Measurements from ENCODE around the gene SPEM2.

Gene SPEM2

DNA sequence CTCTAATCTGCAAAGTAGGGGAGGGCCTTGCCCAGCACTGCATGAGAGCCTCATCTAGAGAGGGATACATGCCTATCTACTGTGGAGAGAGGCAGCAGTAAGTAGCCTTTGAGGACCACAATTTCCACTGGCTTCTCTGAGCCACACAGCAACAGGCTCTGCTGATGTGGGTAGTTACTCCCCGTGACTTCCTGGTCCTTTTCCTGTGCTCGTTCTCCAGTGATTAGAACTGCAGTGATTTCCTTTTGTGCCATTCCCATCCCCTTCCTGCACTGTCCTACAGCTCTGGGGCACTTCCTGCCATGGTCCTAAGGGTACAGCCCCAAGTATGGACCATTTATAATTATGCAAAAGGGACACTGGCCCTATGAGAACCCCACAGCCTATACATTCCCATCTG is 34.1 kb upstream of the SPEM2 start:
- Histone ChIP-seq H3K27ac (ENCODE audit: low read depth, low read length) (no peak overlapping the region), H3K4me3 (ENCODE audit: low read depth, low read length) (no peak overlapping the region), H3K36me3 (ENCODE audit: control insufficient read depth, insufficient read depth, low read length) (peaks cover 52% of the 10 kb centered on the region)

GRCh38 chr17:7392696-7393612 is 32.5 kb upstream of the SPEM2 start:
- peak overlapping the region; percentile 66 for H3K4me3 ChIP-seq (ENCODE audit: low read depth, low read length)
- no peaks in the 10 kb centered on the region for H3K9me3 ChIP-seq (ENCODE audit: control insufficient read depth, insufficient read depth, low read depth, low read length)
- H3K9ac ChIP-seq (ENCODE audit: low read length), result no peak overlapping the region
- no peak overlapping the region for H3K27ac ChIP-seq (ENCODE audit: low read depth, low read length)
- no peaks in the 10 kb centered on the region for H3K27me3 ChIP-seq (ENCODE audit: control insufficient read depth, insufficient read depth, low read length)
- H3K36me3 ChIP-seq (ENCODE audit: control insufficient read depth, insufficient read depth, low read length), result peaks cover 42% of the 10 kb centered on the region
- peaks cover 11% of the 10 kb centered on the region; the same call in 1 of the 2 replicates for H3K4me1 ChIP-seq (ENCODE audit: control insufficient read depth, insufficient read depth, low read length)

More for the DNA sequence above, 34.1 kb upstream of the SPEM2 start:
- H3K9me3 ChIP-seq (ENCODE audit: control insufficient read depth, insufficient read depth, low read depth, low read length), result no peaks in the 10 kb centered on the region
- H3K9ac ChIP-seq (ENCODE audit: low read length), result no peak overlapping the region
- peaks cover 11% of the 10 kb centered on the region; the same call in 1 of the 2 replicates for H3K4me1 ChIP-seq (ENCODE audit: control insufficient read depth, insufficient read depth, low read length)
- H3K27me3 ChIP-seq (ENCODE audit: control insufficient read depth, insufficient read depth, low read length), result no peaks in the 10 kb centered on the region

DNA sequence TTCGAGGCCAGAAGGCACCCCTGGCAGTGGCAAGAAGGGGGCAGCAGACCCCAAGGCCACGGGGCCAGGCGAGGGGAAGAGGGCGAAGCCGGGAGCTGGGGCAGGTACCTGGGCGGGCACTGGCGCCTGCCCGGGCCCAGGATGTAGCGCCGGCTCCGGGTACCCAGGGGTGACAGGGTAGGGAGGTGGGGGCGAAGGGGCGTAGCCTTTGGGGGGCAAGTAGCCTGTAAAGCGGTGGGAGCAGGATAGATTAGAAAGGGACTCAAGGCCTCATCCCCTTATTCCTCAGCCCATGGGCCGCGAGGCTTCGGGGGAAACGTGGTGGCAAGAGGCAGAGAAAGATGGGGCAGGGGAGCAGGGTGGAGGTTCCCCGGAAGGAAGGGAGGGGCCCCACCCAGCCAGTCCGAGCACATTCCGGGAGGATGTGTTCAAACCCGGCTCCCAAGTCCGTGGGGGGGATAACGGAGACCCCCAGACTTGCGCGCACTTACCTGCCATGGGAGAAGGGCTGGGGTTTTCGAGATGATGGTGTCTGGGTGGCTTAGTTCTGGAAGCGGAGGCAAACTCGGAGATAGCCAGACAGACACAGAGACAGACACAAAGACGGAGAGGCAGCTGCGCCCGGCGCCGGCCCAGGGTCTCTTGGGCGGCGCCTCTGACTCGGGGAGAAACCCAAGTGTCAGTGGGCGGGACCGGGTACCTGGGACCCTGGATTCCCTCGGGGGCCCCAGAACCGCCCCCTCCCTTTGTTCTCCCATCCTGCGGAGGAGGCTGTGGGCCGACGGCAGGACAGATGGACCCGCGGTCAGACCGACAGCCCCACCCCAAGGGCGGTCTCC is 31.6 kb upstream of the SPEM2 start:
- peak overlapping the region; percentile 40 for H3K9ac ChIP-seq (ENCODE audit: low read length)
- peak overlapping the region; percentile 66 for H3K4me3 ChIP-seq (ENCODE audit: low read depth, low read length)
- H3K36me3 ChIP-seq (ENCODE audit: control insufficient read depth, insufficient read depth, low read length), result peaks cover 33% of the 10 kb centered on the region
- H3K9me3 ChIP-seq (ENCODE audit: control insufficient read depth, insufficient read depth, low read depth, low read length), result no peaks in the 10 kb centered on the region
- H3K27ac ChIP-seq (ENCODE audit: low read depth, low read length), result no peak overlapping the region
- H3K4me1 ChIP-seq (ENCODE audit: control insufficient read depth, insufficient read depth, low read length), result peaks cover 11% of the 10 kb centered on the region; the same call in 1 of the 2 replicates
- no peaks in the 10 kb centered on the region for H3K27me3 ChIP-seq (ENCODE audit: control insufficient read depth, insufficient read depth, low read length)

DNA sequence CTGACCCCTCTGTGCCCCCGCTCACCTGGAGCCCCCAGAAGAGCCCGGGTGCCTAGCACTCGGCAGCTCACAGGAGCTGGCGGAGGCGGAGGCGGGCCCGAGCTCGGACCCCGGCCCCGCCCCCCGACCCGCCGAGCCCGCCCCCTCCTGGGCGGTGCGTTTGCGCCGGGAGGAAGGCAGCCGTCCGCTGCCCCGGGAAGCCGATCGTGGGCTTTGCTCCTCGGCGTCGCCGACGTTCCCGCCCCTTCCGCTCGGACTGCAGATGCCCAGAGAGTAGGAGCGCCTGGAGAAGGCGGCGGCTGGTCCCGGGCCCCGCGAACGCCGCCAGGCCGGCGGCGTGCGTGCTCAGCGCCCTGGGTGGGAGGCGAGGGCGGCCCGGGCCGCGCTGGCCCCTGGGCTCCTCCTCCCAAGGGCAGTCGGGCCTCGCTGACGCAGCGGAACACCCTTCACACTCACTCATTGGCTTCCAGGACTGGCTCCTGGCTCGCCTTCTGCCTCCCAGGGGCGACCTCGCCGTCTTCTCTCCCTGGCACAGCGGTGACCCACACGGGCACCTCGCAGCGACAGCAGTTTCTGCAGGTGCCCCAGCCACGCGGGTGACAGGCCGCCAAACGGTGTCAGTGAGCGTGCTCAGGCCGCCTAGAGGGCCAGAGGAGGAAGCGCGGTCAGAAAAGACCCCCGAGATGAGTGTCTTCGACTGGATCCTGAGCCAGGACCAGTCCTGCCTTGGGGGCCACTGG is 30.8 kb upstream of the SPEM2 start, which contains the start of gene PLSCR3:
PLSCR3 (minus strand) TSS at position 74 of the 740 bp plus-strand sequence. CDS start 415 bp downstream, outside the sequence.
- Histone ChIP-seq H3K4me1 (ENCODE audit: control insufficient read depth, insufficient read depth, low read length) (peaks cover 11% of the 10 kb centered on the region; the same call in 1 of the 2 replicates), H3K36me3 (ENCODE audit: control insufficient read depth, insufficient read depth, low read length) (peaks cover 26% of the 10 kb centered on the region), H3K27me3 (ENCODE audit: control insufficient read depth, insufficient read depth, low read length) (no peaks in the 10 kb centered on the region), H3K9ac (ENCODE audit: low read length) (peak within 1 kb of the TSS; percentile 40), H3K9me3 (ENCODE audit: control insufficient read depth, insufficient read depth, low read depth, low read length) (no peaks in the 10 kb centered on the region), H3K4me3 (ENCODE audit: low read depth, low read length) (peak within 1 kb of the TSS; percentile 66), H3K27ac (ENCODE audit: low read depth, low read length) (no peak within 1 kb of the TSS)

DNA sequence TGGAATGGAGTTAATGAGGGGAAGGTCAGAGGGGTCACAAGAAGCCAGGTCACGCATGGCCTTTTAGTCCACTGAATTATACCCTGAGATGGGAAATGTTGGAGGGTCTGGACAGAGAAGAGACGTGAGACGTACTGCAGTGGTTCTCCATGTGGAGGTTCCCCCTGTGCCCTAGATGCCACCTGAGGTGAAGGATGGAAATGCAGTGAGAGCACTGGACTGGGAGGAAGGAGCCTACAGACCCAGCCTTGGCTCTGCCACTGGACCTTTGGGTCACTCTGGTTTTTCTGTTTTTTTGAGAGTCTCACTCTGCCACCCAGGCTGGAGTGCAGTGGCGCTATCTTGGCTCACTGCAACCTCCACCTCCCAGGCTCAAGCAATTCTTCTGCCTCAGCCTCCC is 29.3 kb upstream of the SPEM2 start:
- Histone ChIP-seq H3K4me1 (ENCODE audit: control insufficient read depth, insufficient read depth, low read length) (peaks cover 3% of the 10 kb centered on the region; the same call in 1 of the 2 replicates), H3K9me3 (ENCODE audit: control insufficient read depth, insufficient read depth, low read depth, low read length) (no peaks in the 10 kb centered on the region), H3K36me3 (ENCODE audit: control insufficient read depth, insufficient read depth, low read length) (peaks cover 10% of the 10 kb centered on the region; the same call in 1 of the 2 replicates), H3K9ac (ENCODE audit: low read length) (no peak overlapping the region), H3K4me3 (ENCODE audit: low read depth, low read length) (no peak overlapping the region), H3K27me3 (ENCODE audit: control insufficient read depth, insufficient read depth, low read length) (no peaks in the 10 kb centered on the region), H3K27ac (ENCODE audit: low read depth, low read length) (no peak overlapping the region)

- Histone ChIP-seq H3K9me3 (ENCODE audit: control insufficient read depth, insufficient read depth, low read depth, low read length) (no peaks in the 10 kb centered on the region), H3K4me3 (ENCODE audit: low read depth, low read length) (no peak overlapping the region), H3K36me3 (ENCODE audit: control insufficient read depth, insufficient read depth, low read length) (peaks cover 2% of the 10 kb centered on the region; the same call in 1 of the 2 replicates), H3K4me1 (ENCODE audit: control insufficient read depth, insufficient read depth, low read length) (peaks cover 6% of the 10 kb centered on the region), H3K27ac (ENCODE audit: low read depth, low read length) (no peak overlapping the region), H3K27me3 (ENCODE audit: control insufficient read depth, insufficient read depth, low read length) (no peaks in the 10 kb centered on the region), H3K9ac (ENCODE audit: low read length) (no peak overlapping the region)
These were observed 26.8 kb upstream of the SPEM2 start for GRCh38 chr17:7398612-7399011.

GRCh38 chr17:7403043-7403726 is 22.2 kb upstream of the SPEM2 start:
- H3K27ac ChIP-seq (ENCODE audit: low read depth, low read length), result peak overlapping the region; percentile 29; the same call in 1 of the 2 replicates
- no peaks in the 10 kb centered on the region for H3K9me3 ChIP-seq (ENCODE audit: control insufficient read depth, insufficient read depth, low read depth, low read length)
- peaks cover 19% of the 10 kb centered on the region for H3K4me1 ChIP-seq (ENCODE audit: control insufficient read depth, insufficient read depth, low read length)
- peak overlapping the region; percentile 75 for H3K4me3 ChIP-seq (ENCODE audit: low read depth, low read length)
- H3K9ac ChIP-seq (ENCODE audit: low read length), result peak overlapping the region; percentile 46
- H3K27me3 ChIP-seq (ENCODE audit: control insufficient read depth, insufficient read depth, low read length), result no peaks in the 10 kb centered on the region
- H3K36me3 ChIP-seq (ENCODE audit: control insufficient read depth, insufficient read depth, low read length), result peaks cover 2% of the 10 kb centered on the region; the same call in 1 of the 2 replicates

DNA sequence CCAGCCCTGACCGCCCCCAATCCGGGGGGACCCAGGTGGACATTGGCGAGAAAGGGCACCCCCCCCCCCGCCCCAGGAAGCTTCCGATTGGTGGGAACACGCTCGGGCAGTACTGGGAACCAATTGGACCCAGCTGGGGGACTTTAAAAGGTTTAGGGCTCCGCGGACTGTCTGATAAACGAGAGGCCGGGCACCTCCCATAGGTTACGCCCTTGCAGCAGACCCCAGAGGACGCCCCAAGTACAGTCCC is 21.8 kb upstream of the SPEM2 start:
- Histone ChIP-seq H3K4me3 (ENCODE audit: low read depth, low read length) (peak overlapping the region; percentile 75), H3K9me3 (ENCODE audit: control insufficient read depth, insufficient read depth, low read depth, low read length) (no peaks in the 10 kb centered on the region), H3K9ac (ENCODE audit: low read length) (peak overlapping the region; percentile 46), H3K4me1 (ENCODE audit: control insufficient read depth, insufficient read depth, low read length) (peaks cover 21% of the 10 kb centered on the region), H3K27ac (ENCODE audit: low read depth, low read length) (peak overlapping the region; percentile 29; the same call in 1 of the 2 replicates), H3K27me3 (ENCODE audit: control insufficient read depth, insufficient read depth, low read length) (peaks cover 2% of the 10 kb centered on the region; the same call in 1 of the 2 replicates), H3K36me3 (ENCODE audit: control insufficient read depth, insufficient read depth, low read length) (peaks cover 5% of the 10 kb centered on the region)

- Histone ChIP-seq H3K27ac (ENCODE audit: low read depth, low read length) (peak within 1 kb of the TSS; percentile 50; the same call in 1 of the 2 replicates), H3K4me1 (ENCODE audit: control insufficient read depth, insufficient read depth, low read length) (peaks cover 21% of the 10 kb centered on the region), H3K9me3 (ENCODE audit: control insufficient read depth, insufficient read depth, low read depth, low read length) (no peaks in the 10 kb centered on the region), H3K9ac (ENCODE audit: low read length) (peak within 1 kb of the TSS; percentile 46), H3K36me3 (ENCODE audit: control insufficient read depth, insufficient read depth, low read length) (peaks cover 11% of the 10 kb centered on the region), H3K27me3 (ENCODE audit: control insufficient read depth, insufficient read depth, low read length) (peaks cover 4% of the 10 kb centered on the region; the same call in 1 of the 2 replicates), H3K4me3 (ENCODE audit: low read depth, low read length) (peak within 1 kb of the TSS; percentile 75)
These were observed 21.3 kb upstream of the SPEM2 start, which contains the start of gene TMEM256 for GRCh38 chr17:7403977-7404736. TSS of gene TMEM256 (minus strand) at chr17:7404097. CDS start at chr17:7404084, 13 bp downstream.
